GM12875 (cell line): Measurements from ENCODE around the gene ATRNL1.

Experiments used
- H3K4me3 ChIP-seq: one replicate; pipeline ENCODE4 v1.5.1; 2011; ENCODE audit warnings: low read depth, low read length, control low read depth
- CTCF ChIP-seq: IDR thresholded peaks from 2 replicates; pipeline ENCODE4 v1.5.1; 2011; ENCODE audit warnings: low read depth, mild to moderate bottlenecking, control low read depth, inconsistent platforms, low read length, moderate library complexity, borderline replicate concordance; ENCODE audit not compliant: insufficient read depth

ATRNL1 gene

GRCh38 chr10:115875172-115875571 lies 782.0 kb downstream of the ATRNL1 start:
- no peak overlapping the region for H3K4me3 ChIP-seq
- TF ChIP-seq CTCF: no peak

GRCh38 chr10:115879372-115880089 lies 786.4 kb downstream of the ATRNL1 start:
- no peak for TF ChIP-seq CTCF
- no peak overlapping the region for H3K4me3 ChIP-seq

- no peak for TF ChIP-seq CTCF
- no peak overlapping the region for H3K4me3 ChIP-seq
Observed at GRCh38 chr10:115882021-115882420, 788.9 kb downstream of the ATRNL1 start.

GRCh38 chr10:115883372-115883771 lies 790.2 kb downstream of the ATRNL1 start:
- no peak for TF ChIP-seq CTCF
- H3K4me3 ChIP-seq: no peak overlapping the region

- no peak for TF ChIP-seq CTCF
- H3K4me3 ChIP-seq: no peak overlapping the region
Observed at GRCh38 chr10:115884331-115884730, 791.2 kb downstream of the ATRNL1 start.

GRCh38 chr10:115895166-115895565 lies 802.0 kb downstream of the ATRNL1 start:
- TF ChIP-seq CTCF: no peak

GRCh38 chr10:115898242-115898641 lies 805.1 kb downstream of the ATRNL1 start:
- TF ChIP-seq CTCF: no peak
- H3K4me3 ChIP-seq: no peak overlapping the region

More at GRCh38 chr10:115895166-115895565, 802.0 kb downstream of the ATRNL1 start:
- H3K4me3 ChIP-seq: no peak overlapping the region
